Common myeloid progenitor, CD34-positive (primary cell): ENCODE measurements around the gene ZNF672.
"Not testable (repeated sequence)": the region's sequence is repeated elsewhere in the genome, so short reads cannot be mapped to it uniquely, and the experiment has no call there.

ENCODE experiments used
- CTCF ChIA-PET: fragments of 350-600 bp; sonication (Branson Sonifier 250); formaldehyde crosslinking; loops from one replicate; lab custom pipeline; 2021; ENCODE audit warnings: antibody characterized with exemption; lab: Charles Lee
- POLR2A ChIA-PET: fragments of 350-600 bp; sonication (Branson Sonifier 250); formaldehyde crosslinking; loops from one replicate; lab custom pipeline; 2021; ENCODE audit warnings: antibody characterized with exemption; lab: Charles Lee
- DNase-seq, 3 donors: peaks; one replicate each; pipeline versions ENCODE4 v3.0.0 to v3.0.0-alpha.2; 2013
- H3K27ac ChIP-seq, 2 experiments: 1 replicate in 1 of 2; 2 replicates in 1 of 2; pipeline ENCODE4 v1.7.0; 2013; ENCODE audit warnings: inconsistent platforms in 2 of 2, low read length in 2 of 2, mild to moderate bottlenecking in 2 of 2, low read depth in 1 of 2, moderate library complexity in 1 of 2; ENCODE audit not compliant: severe bottlenecking in 2 of 2, insufficient read depth in 1 of 2, poor library complexity in 1 of 2
- H3K27me3 ChIP-seq, 5 experiments: replicated peaks in 2 of 5; 1 replicate in 3 of 5; 2 replicates in 2 of 5; pipeline versions ENCODE4 v1.6.1 to v1.7.0; 2013; ENCODE audit warnings: low read length in 4 of 5, mild to moderate bottlenecking in 2 of 5, moderate library complexity in 2 of 5, inconsistent platforms in 1 of 5; ENCODE audit not compliant: insufficient read depth in 5 of 5, control insufficient read depth in 4 of 5
- H3K36me3 ChIP-seq, 4 experiments: 1 replicate in 2 of 4; 2 replicates in 2 of 4; pipeline versions ENCODE4 v1.6.1 to v1.7.0; 2013; ENCODE audit warnings: low read length in 3 of 4, control low read depth in 1 of 4, mild to moderate bottlenecking in 1 of 4; ENCODE audit not compliant: control insufficient read depth in 4 of 4, insufficient read depth in 4 of 4
- H3K4me1 ChIP-seq, 4 experiments: 1 replicate in 3 of 4; 2 replicates in 1 of 4; pipeline versions ENCODE4 v1.6.1 to v1.7.1; 2013; ENCODE audit warnings: low read length in 3 of 4, mild to moderate bottlenecking in 3 of 4, control low read depth in 1 of 4, inconsistent platforms in 1 of 4, moderate library complexity in 1 of 4; ENCODE audit not compliant: control insufficient read depth in 4 of 4, insufficient read depth in 4 of 4; ENCODE audit errors: control extremely low read depth in 1 of 4
- H3K4me3 ChIP-seq, 7 experiments: 1 replicate in 4 of 7; 2 replicates in 3 of 7; pipeline versions ENCODE4 v1.5.1 to v1.7.0; 2013; ENCODE audit warnings: mild to moderate bottlenecking in 7 of 7, low read length in 6 of 7, moderate library complexity in 6 of 7, inconsistent platforms in 2 of 7, low read depth in 2 of 7, control low read depth in 1 of 7; ENCODE audit not compliant: insufficient read depth in 4 of 7, control insufficient read depth in 1 of 7; ENCODE audit errors: extremely low read depth in 1 of 7
- H3K9me3 ChIP-seq, 5 experiments: 1 replicate in 4 of 5; 2 replicates in 1 of 5; pipeline versions ENCODE4 v1.6.1 to v1.7.1; 2013; ENCODE audit warnings: low read length in 4 of 5, mild to moderate bottlenecking in 2 of 5, inconsistent platforms in 1 of 5, low read depth in 1 of 5, moderate library complexity in 1 of 5; ENCODE audit not compliant: control insufficient read depth in 4 of 5, insufficient read depth in 2 of 5; ENCODE audit errors: control extremely low read depth in 1 of 5
- WGBS: methylation state at CpG from one replicate; pipeline ENCODE4 v1.1.5; 2013; ENCODE audit not compliant: insufficient coverage; 5-methylcytosine and 5-hydroxymethylcytosine counted together

Gene ZNF672

DNA sequence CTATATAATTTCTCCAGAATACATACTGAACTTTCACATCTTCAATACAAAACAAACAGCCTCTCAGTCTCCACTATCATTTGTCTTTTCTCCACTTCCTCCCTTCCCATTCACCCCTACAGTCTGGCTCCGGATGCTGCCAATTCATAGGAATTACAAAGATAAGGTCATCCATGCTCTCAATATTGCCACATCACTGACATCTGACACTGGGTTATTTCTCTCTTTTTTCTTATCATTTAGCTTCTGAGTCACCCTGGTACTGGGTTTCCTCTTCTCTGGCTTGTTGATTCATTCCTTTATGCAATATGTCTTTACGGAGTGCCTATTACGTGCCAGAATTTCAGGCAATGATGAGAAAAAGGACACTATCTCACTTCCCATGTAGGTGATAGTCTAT, 9.2 kb upstream of the ZNF672 start:
- Histone ChIP-seq H3K36me3 (peaks cover 1 to 9% (median 6%) of the 10 kb centered on the region in 4 experiments), H3K4me1 (peaks cover 11 to 34% (median 24%) of the 10 kb centered on the region in 4 experiments), H3K27me3 (no peaks in the 10 kb centered on the region), H3K4me3 (no peak overlapping the region), H3K27ac (no peak overlapping the region), H3K9me3 (no peaks in the 10 kb centered on the region)
- CTCF ChIA-PET: interaction anchor here (0.7 to 2.8 kb wide), 6 partner anchors 9 to 78 kb away, joined by 3 to 10 read pairs (median 5); partner anchors contain the start of gene ZNF672
- POLR2A ChIA-PET: no interaction called here
- peak in 2 of 3 donors; percentile 39 to 52 for DNase-seq
- 75% methylated on average over 1 of the region's 3 CpGs for WGBS

DNA sequence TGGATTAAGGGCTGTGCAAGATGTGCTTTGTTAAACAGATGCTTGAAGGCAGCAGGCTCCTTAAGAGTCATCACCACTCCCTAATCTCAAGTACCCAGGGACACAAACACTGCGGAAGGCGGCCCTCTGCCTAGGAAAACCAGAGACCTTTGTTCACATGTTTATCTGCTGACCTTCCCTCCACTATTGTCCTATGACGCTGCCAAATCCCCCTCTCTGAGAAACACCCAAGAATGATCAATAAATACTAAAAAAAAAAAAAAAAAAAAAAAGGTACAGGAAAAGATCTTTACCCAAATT, 7.4 kb upstream of the ZNF672 start:
- CTCF ChIA-PET: not testable (repeated sequence)
- POLR2A ChIA-PET: interaction anchor here (1.7 kb wide), 1 partner anchor 29 kb away, joined by 3 read pairs; no protein-coding TSS in a partner anchor

DNA sequence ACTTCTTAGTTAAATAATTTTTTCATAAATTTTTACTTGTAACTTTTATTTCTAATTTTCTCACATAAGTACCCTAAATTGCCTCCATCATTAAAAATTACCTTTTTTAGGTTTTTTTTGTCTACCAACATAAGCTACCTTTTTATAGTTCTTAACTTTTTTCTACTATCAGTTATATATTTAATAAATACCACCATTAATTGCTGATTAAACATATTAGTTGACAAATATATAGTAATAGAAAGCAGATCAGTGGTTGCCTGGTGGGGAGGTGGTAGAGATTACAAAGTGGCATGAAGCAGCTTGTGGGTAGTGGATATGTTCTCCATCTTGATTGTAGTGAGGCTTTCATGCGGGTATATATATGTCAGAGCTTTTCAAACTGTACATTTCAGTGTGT, 6.2 kb upstream of the ZNF672 start:
- no CpG with 5 or more reads among the region's 1 CpG for WGBS
- no peak for DNase-seq
- H3K4me1 ChIP-seq: peaks cover 7 to 26% (median 18%) of the 10 kb centered on the region in 4 experiments
- H3K27me3 ChIP-seq: no peaks in the 10 kb centered on the region
- no peak overlapping the region for H3K4me3 ChIP-seq
- POLR2A ChIA-PET: interaction anchor here (1.7 kb wide), 1 partner anchor 28 kb away, joined by 3 read pairs; no protein-coding TSS in a partner anchor
- CTCF ChIA-PET: interaction anchor here (1.2 kb wide), 1 partner anchor 28 kb away, joined by 3 read pairs; no protein-coding TSS in a partner anchor
- H3K27ac ChIP-seq: no peak overlapping the region
- no peaks in the 10 kb centered on the region for H3K9me3 ChIP-seq
- H3K36me3 ChIP-seq: no peaks in the 10 kb centered on the region

More for the DNA sequence above, 7.4 kb upstream of the ZNF672 start:
- not testable (repeated sequence) for DNase-seq, H3K9me3 ChIP-seq, H3K4me3 ChIP-seq, H3K27me3 ChIP-seq, H3K36me3 ChIP-seq, H3K27ac ChIP-seq
- no CpG with 5 or more reads among the region's 3 CpGs for WGBS
- peaks cover 10 to 30% (median 21%) of the 10 kb centered on the region in 4 experiments for H3K4me1 ChIP-seq

DNA sequence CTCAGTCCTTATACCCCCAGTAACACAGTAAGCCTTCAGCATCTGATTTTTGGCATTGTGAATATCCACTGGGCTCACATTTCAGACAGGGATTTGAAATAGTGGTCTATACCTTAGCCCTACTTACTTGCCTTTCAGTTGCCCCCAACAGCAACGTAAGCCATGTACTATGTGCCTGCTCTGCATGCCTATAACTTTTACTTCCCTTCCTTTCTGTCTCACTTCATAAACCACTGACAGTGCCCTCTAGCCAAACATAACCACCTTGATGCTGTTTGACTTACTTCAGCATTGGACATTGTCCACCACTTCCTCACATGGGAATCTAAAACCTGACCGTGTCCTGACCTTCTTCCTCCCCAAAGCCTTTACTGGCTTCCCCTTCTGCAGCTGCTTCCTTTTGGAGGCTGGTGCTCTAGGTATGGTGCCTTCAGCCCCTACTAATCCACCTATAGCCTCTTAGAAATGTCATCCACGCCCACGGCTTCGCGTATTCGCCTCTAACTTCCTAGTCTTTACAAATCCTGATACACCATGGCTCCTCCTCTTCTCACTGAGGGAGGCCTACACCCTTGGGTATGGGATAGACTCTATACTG, 3.6 kb upstream of the ZNF672 start:
- H3K9me3 ChIP-seq: no peaks in the 10 kb centered on the region
- H3K27ac ChIP-seq: peak overlapping the region in 1 of 2 experiments; percentile 18
- peak; percentile 9 to 65 (median 54) for DNase-seq
- H3K4me1 ChIP-seq: peaks cover 11 to 39% (median 28%) of the 10 kb centered on the region in 4 experiments
- H3K36me3 ChIP-seq: no peaks in the 10 kb centered on the region
- H3K4me3 ChIP-seq: peak overlapping the region in 1 of 7 experiments; percentile 17
- WGBS: 9% methylated on average over 4 of the region's 7 CpGs
- ChIA-PET CTCF (interaction anchor here (0.6 kb wide), 1 partner anchor 36 kb away, joined by 6 read pairs; no protein-coding TSS in a partner anchor), POLR2A (no interaction called here)
- no peaks in the 10 kb centered on the region for H3K27me3 ChIP-seq

DNA sequence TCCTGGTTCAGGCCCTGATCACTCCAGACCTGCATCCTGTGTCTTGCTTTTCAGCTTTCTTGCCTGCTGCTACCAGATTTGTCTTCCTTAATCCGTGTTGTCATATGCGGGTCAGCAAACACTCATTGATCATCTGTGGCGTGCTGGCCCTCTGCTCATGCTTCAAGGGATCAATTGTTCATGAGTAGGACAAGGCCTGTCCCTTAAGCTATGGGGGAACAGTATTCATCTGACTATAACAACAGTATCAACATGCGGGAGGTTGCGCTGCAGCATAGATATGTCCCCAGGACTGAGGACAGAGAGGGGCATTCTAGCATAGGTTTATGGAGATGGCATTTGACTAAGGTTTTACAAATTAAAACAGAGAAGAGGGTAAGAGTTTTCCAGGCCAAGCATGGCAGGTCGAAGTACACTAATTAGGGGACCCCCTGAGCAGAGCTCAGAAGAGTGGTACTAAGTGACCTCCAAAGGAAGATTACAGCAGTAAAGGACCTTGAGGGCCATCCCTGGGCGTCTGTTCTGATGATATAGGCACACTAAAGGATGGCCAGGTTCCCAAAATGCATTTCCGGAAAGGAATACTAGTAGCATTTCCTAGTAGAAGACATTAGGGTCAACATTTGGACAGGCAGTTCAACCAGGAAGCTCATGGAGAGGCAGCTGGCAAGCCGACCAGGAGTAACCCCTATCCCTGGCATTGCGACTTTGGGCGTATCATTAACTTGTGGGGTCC, 811 bp upstream of the ZNF672 start:
- Histone ChIP-seq H3K4me1 (peaks cover 11 to 54% (median 35%) of the 10 kb centered on the region in 4 experiments), H3K4me3 (peak overlapping the region; percentile 78 to 93 (median 87)), H3K9me3 (no peaks in the 10 kb centered on the region), H3K36me3 (peaks cover 0 to 4% (median 1%) of the 10 kb centered on the region in 4 experiments), H3K27ac (peak overlapping the region; percentile 59 to 97), H3K27me3 (no peaks in the 10 kb centered on the region)
- DNase-seq: no peak
- 48% methylated on average over 8 of the region's 11 CpGs for WGBS
- ChIA-PET POLR2A (interaction anchor here (1.5 to 2.5 kb wide), 4 partner anchors 11 to 22 kb away, joined by 4 to 17 read pairs (median 11); partner anchors contain the start of genes SH3BP5L and ZNF692), CTCF (interaction anchor here (0.8 to 2.0 kb wide), 15 partner anchors 9 to 139 kb away, joined by 3 to 10 read pairs (median 4); partner anchors contain the start of genes SH3BP5L and ZNF692)

DNA sequence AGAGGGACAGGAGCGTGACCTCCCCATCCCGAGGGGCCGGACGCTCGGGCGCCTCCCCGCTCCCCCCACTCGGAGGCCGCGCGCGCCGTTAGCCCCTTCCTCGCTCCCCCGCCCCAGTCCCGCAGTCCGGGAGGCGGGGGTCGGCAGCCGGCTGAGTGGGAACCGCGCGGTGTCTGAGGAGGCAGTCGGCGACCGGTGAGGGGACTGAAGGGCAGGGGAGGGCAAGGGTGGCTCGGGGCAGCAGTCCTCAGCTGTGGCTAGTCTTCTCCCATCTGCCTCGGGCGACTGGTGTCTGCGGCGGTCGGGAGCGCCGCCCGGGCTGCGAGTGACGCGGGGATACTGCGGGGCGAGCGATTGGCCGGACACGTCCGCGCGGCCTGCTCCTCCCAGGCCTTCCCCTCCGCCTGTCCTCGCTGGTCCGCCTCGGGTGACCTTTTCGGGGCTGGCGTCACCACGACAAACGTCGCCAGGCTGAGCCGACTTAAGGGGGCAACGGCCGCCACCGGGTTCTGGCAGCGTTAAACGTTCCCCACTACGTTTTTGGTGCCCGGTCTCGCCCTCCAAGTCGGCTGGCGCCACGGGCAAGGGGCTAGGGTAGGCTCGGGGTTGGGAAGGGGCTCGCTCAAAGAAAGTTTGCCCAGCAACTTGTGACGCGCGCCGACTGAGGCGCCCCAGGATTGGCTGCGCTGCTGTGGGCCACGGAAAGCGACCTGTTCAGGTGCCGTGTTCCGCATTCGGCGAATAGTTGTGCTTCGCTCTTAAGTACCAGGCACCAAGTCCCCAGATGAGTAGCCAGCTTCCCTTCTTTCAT, 538 bp downstream of the ZNF672 start:
- Histone ChIP-seq H3K27ac (peak overlapping the region; percentile 91 to 97), H3K4me1 (peaks cover 11 to 52% (median 34%) of the 10 kb centered on the region in 4 experiments), H3K4me3 (peak overlapping the region; percentile 78 to 93 (median 87)), H3K36me3 (peaks cover 0 to 15% (median 6%) of the 10 kb centered on the region in 4 experiments), H3K9me3 (no peaks in the 10 kb centered on the region), H3K27me3 (no peaks in the 10 kb centered on the region)
- CTCF ChIA-PET: interaction anchor here (0.9 to 2.2 kb wide), 11 partner anchors 10 to 88 kb away, joined by 3 to 14 read pairs (median 5); partner anchors contain the start of genes SH3BP5L and ZNF692
- peak; percentile 92 to 96 (median 96) for DNase-seq
- WGBS: under 1% methylated on average over 65 of the region's 82 CpGs
- POLR2A ChIA-PET: interaction anchor here (1.0 to 2.5 kb wide), 5 partner anchors 11 to 35 kb away, joined by 3 to 17 read pairs (median 6); partner anchors contain the start of genes SH3BP5L and ZNF692
